ENCODE data around the gene PYHIN1.
"Not testable (repeated sequence)": the region's sequence is repeated elsewhere in the genome, so short reads cannot be mapped to it uniquely, and the experiment has no call there.

PYHIN1 gene

GRCh38 chr1:158999316-159000069, 68.1 kb downstream of the PYHIN1 start:
- TF ChIP-seq ZNF274 (IDR thresholded peaks at IDR 0.05; ENCODE audit: low read depth, low read length) = no peak
- no peak overlapping the region; the same call in 1 of the 2 replicates for H3K4me3 ChIP-seq (ENCODE audit: low read length)

- no peak overlapping the region; the same call in 1 of the 2 replicates for H3K4me3 ChIP-seq (ENCODE audit: low read length)
- TF ChIP-seq ZNF274 (IDR thresholded peaks at IDR 0.05; ENCODE audit: low read depth, low read length) = no peak
Observed at GRCh38 chr1:159000070-159000409, 68.7 kb downstream of the PYHIN1 start.

- TF ChIP-seq ZNF274 (IDR thresholded peaks at IDR 0.05; ENCODE audit: low read depth, low read length) = no peak
- H3K4me3 ChIP-seq (ENCODE audit: low read length) = no peak overlapping the region
Observed at GRCh38 chr1:159000625-159001024, 69.3 kb downstream of the PYHIN1 start.

- no peak for TF ChIP-seq ZNF274 (IDR thresholded peaks at IDR 0.05; ENCODE audit: low read depth, low read length)
- no peak overlapping the region for H3K4me3 ChIP-seq (ENCODE audit: low read length)
Observed at GRCh38 chr1:159005161-159005560, 73.8 kb downstream of the PYHIN1 start.

- TF ChIP-seq ZNF274 (IDR thresholded peaks at IDR 0.05; ENCODE audit: low read depth, low read length) = no peak
- no peak overlapping the region for H3K4me3 ChIP-seq (ENCODE audit: low read length)
Observed at GRCh38 chr1:159005676-159006075, 74.3 kb downstream of the PYHIN1 start.

- not testable (repeated sequence) for H3K4me3 ChIP-seq (ENCODE audit: low read length)
Observed at GRCh38 chr1:159006210-159006807, 75.0 kb downstream of the PYHIN1 start.

- no peak overlapping the region for H3K4me3 ChIP-seq (ENCODE audit: low read length)
Observed at GRCh38 chr1:159007726-159008125, 76.4 kb downstream of the PYHIN1 start.

GRCh38 chr1:159008744-159009188, 77.4 kb downstream of the PYHIN1 start:
- peak overlapping the region; percentile 100 for H3K4me3 ChIP-seq (ENCODE audit: low read length)
- no peak for TF ChIP-seq ZNF274 (IDR thresholded peaks at IDR 0.05; ENCODE audit: low read depth, low read length)

More at GRCh38 chr1:159007726-159008125, 76.4 kb downstream of the PYHIN1 start:
- no peak for TF ChIP-seq ZNF274 (IDR thresholded peaks at IDR 0.05; ENCODE audit: low read depth, low read length)

- peak overlapping the region; percentile 100 for H3K4me3 ChIP-seq (ENCODE audit: low read length)
- no peak for TF ChIP-seq ZNF274 (IDR thresholded peaks at IDR 0.05; ENCODE audit: low read depth, low read length)
Observed at GRCh38 chr1:159009287-159009686, 77.9 kb downstream of the PYHIN1 start.

GRCh38 chr1:159009704-159010361, 78.5 kb downstream of the PYHIN1 start, which contains the start of gene IFI16:
Gene IFI16, plus strand, starts transcription at chr1:159009907. Its CDS starts 4,774 bp downstream, at chr1:159014681.
- peak within 1 kb of the TSS; percentile 100 for H3K4me3 ChIP-seq (ENCODE audit: low read length)
- TF ChIP-seq ZNF274 (IDR thresholded peaks at IDR 0.05; ENCODE audit: low read depth, low read length) = no peak

GRCh38 chr1:159010391-159010790, 79.0 kb downstream of the PYHIN1 start:
- TF ChIP-seq ZNF274 (IDR thresholded peaks at IDR 0.05; ENCODE audit: low read depth, low read length) = no peak
- peak overlapping the region; percentile 100 for H3K4me3 ChIP-seq (ENCODE audit: low read length)

GRCh38 chr1:159011001-159011400, 79.6 kb downstream of the PYHIN1 start:
- peak overlapping the region; percentile 100 for H3K4me3 ChIP-seq (ENCODE audit: low read length)

- peak overlapping the region; percentile 78; the same call in 1 of the 2 replicates for H3K4me3 ChIP-seq (ENCODE audit: low read length)
- no peak for TF ChIP-seq ZNF274 (IDR thresholded peaks at IDR 0.05; ENCODE audit: low read depth, low read length)
Observed at GRCh38 chr1:159011751-159012150, 80.4 kb downstream of the PYHIN1 start.

GRCh38 chr1:159012495-159012894, 81.1 kb downstream of the PYHIN1 start:
- TF ChIP-seq ZNF274 (IDR thresholded peaks at IDR 0.05; ENCODE audit: low read depth, low read length) = no peak
- peak overlapping the region; percentile 78 for H3K4me3 ChIP-seq (ENCODE audit: low read length)
